GM21737 (cell line): Measurements from ENCODE around the gene IFNGR2.

Experiments used
- ATAC-seq: cut with Tn5 transposase; IDR thresholded peaks from one replicate; pipeline ENCODE4 v1.9.1; 2021; ENCODE audit warnings: mild to moderate bottlenecking, moderate library complexity; ENCODE audit not compliant: unreplicated experiment

IFNGR2 gene

DNA sequence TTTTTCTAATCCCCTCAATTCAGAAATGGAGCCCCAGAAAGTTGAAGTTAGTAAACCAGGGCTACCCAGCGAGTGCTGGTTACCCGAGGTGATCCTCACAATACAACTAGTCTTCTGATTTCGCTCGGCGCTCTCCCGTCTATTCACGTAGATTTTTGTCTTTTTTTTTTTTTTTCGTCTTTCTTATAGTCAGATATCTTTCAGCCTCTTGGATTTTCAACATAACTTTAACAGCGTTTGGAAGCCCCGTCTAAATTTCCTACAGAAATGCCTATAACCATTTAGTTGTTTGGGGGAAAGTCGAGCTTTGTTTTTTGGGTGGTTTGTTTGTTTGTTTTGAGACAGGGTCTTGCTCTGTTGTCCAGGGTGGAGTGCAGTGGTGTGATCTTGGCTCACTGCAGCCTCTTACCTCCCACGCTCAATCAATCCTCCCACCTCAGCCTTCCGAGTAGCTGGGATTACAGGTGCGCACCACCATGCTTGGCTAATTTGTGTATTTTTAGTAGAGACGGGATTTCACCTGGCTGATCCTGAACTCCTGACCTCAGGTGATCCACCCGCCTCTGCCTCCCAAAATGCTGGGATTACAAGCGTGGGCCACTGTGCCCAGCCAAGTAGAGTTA, 77.4 kb downstream of the IFNGR2 start:
- ATAC-seq: no peak

DNA sequence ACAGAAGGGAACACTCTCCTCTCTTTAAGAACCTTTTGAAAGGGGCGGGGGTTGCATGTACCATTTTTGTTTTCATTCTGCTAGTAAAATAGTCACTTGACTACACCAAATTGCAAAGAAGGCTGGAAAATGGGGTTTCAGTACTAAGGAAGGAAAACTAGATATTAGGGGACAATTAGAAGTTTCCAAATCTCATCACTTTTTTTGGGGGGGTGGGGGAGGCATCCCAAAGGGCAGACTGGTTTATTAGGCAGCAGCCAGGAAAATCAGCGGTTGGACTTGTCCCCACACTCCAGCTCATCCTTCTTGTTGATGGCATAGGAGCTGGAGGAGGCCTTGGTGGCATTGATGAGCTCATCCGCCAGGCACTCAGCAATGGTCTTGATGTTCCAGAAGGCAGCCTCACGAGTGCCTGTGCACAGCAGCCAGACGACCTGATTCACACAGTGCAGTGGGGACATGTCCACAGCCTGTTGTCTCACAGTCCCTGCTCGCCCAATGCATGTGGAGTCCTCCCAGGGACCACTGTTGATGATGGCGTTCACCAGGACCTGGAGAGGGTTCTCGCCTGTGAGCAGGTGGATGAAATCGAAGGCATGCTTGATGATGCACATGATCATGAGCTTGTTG, 78.2 kb downstream of the IFNGR2 start:
- no peak for ATAC-seq
